ENCODE measurements around the gene MET. TPM values are rescaled to one million over a fixed set of nuclear protein-coding genes. Genes with fewer than 3 reads are reported as not detected.
"Not testable (repeated sequence)": the region's sequence is repeated elsewhere in the genome, so short reads cannot be mapped to it uniquely, and the experiment has no call there.

MET gene
- total RNA-seq, 4 donors from 2014 or later = 15.9 to 36.8 (median 28.7) TPM

- no peak for ATAC-seq
- DNase-seq = no peak
- in situ Hi-C loops (cut with MboI; ENCODE audit: low sequenced_read_pairs in 4 of 4) = loop anchor here in 1 of 4 donors (25.0 kb wide), 1 partner anchor 475 kb away; no protein-coding TSS in a partner anchor
- Histone ChIP-seq H3K36me3 (no peaks in the 10 kb centered on the region), H3K9me3 (no peaks in the 10 kb centered on the region), H3K27ac (no peak overlapping the region), H3K4me3 (no peak overlapping the region), H3K27me3 (no peaks in the 10 kb centered on the region), H3K4me1 (peaks cover 21% of the 10 kb centered on the region in 2 donors)
- intact Hi-C loops (cut with DNase I; ENCODE audit: low total_unique reads) = no loop called here
- TF ChIP-seq POLR2A (IDR thresholded peaks at IDR 0.05) = no peak
- no peak for TF ChIP-seq CTCF (IDR thresholded peaks at IDR 0.05 in 4 of 5, conservative IDR thresholded peaks at IDR 0.05 in 1 of 5)
These were observed 35.0 kb upstream of the MET start for GRCh38 chr7:116636997-116637396.

GRCh38 chr7:116638592-116638991, 33.4 kb upstream of the MET start:
- intact Hi-C loops (cut with DNase I; ENCODE audit: low total_unique reads); H3K27me3 ChIP-seq; H3K9me3 ChIP-seq; ATAC-seq; H3K4me1 ChIP-seq; H3K36me3 ChIP-seq; H3K27ac ChIP-seq; H3K4me3 ChIP-seq; DNase-seq: not testable (repeated sequence)
- in situ Hi-C loops (cut with MboI; ENCODE audit: low sequenced_read_pairs in 4 of 4) = loop anchor here in 1 of 4 donors (25.0 kb wide), 1 partner anchor 474 kb away; no protein-coding TSS in a partner anchor

- TF ChIP-seq POLR2A (IDR thresholded peaks at IDR 0.05) (no peak), CTCF (IDR thresholded peaks at IDR 0.05 in 4 of 5, conservative IDR thresholded peaks at IDR 0.05 in 1 of 5) (no peak)
- H3K4me3 ChIP-seq = no peak overlapping the region
- in situ Hi-C loops (cut with MboI; ENCODE audit: low sequenced_read_pairs in 4 of 4) = loop anchor here in 1 of 4 donors (25.0 kb wide), 1 partner anchor 471 kb away; no protein-coding TSS in a partner anchor
- peaks cover 9 to 10% of the 10 kb centered on the region in 2 donors for H3K4me1 ChIP-seq
- no peak overlapping the region for H3K27ac ChIP-seq
- no peaks in the 10 kb centered on the region for H3K36me3 ChIP-seq
- no peaks in the 10 kb centered on the region for H3K27me3 ChIP-seq
- DNase-seq = no peak
- H3K9me3 ChIP-seq = no peaks in the 10 kb centered on the region
- intact Hi-C loops (cut with DNase I; ENCODE audit: low total_unique reads) = no loop called here
- no peak for ATAC-seq
These were observed 30.3 kb upstream of the MET start for GRCh38 chr7:116641551-116642153.

GRCh38 chr7:116643148-116643547, 28.8 kb upstream of the MET start:
- H3K27me3 ChIP-seq; intact Hi-C loops (cut with DNase I; ENCODE audit: low total_unique reads); H3K9me3 ChIP-seq; H3K4me3 ChIP-seq; H3K27ac ChIP-seq; DNase-seq; H3K36me3 ChIP-seq: not testable (repeated sequence)
- ATAC-seq = peak; percentile 45 to 68
- in situ Hi-C loops (cut with MboI; ENCODE audit: low sequenced_read_pairs in 4 of 4) = loop anchor here in 1 of 4 donors (25.0 kb wide), 1 partner anchor 469 kb away; no protein-coding TSS in a partner anchor
- peaks cover 23% of the 10 kb centered on the region in 2 donors for H3K4me1 ChIP-seq

- ATAC-seq = peak in 1 of 2 donors; percentile 57
- H3K27ac ChIP-seq = peak overlapping the region; percentile 62 to 72 (median 68)
These were observed 27.4 kb upstream of the MET start for GRCh38 chr7:116644628-116645027.

GRCh38 chr7:116647290-116647689, 24.7 kb upstream of the MET start:
- intact Hi-C loops (cut with DNase I; ENCODE audit: low total_unique reads) = no loop called here
- peak; percentile 50 to 67 for ATAC-seq
- in situ Hi-C loops (cut with MboI; ENCODE audit: low sequenced_read_pairs in 4 of 4) = loop anchor here in 1 of 4 donors (25.0 kb wide), 1 partner anchor 465 kb away; no protein-coding TSS in a partner anchor
- no peak for TF ChIP-seq CTCF (IDR thresholded peaks at IDR 0.05 in 4 of 5, conservative IDR thresholded peaks at IDR 0.05 in 1 of 5)
- no peak for TF ChIP-seq POLR2A (IDR thresholded peaks at IDR 0.05)
- H3K4me3 ChIP-seq = no peak overlapping the region
- peaks cover 27 to 30% of the 10 kb centered on the region in 2 donors for H3K4me1 ChIP-seq
- no peaks in the 10 kb centered on the region for H3K27me3 ChIP-seq
- no peaks in the 10 kb centered on the region for H3K36me3 ChIP-seq
- no peak for DNase-seq
- H3K27ac ChIP-seq = peak overlapping the region in 3 of 4 donors; percentile 34 to 41 (median 35)
- no peaks in the 10 kb centered on the region for H3K9me3 ChIP-seq

More at GRCh38 chr7:116644628-116645027, 27.4 kb upstream of the MET start:
- H3K4me1 ChIP-seq = peaks cover 23% of the 10 kb centered on the region in 2 donors
- DNase-seq = no peak
- in situ Hi-C loops (cut with MboI; ENCODE audit: low sequenced_read_pairs in 4 of 4) = loop anchor here in 1 of 4 donors (25.0 kb wide), 1 partner anchor 468 kb away; no protein-coding TSS in a partner anchor
- no peaks in the 10 kb centered on the region for H3K27me3 ChIP-seq
- no peaks in the 10 kb centered on the region for H3K36me3 ChIP-seq
- no peaks in the 10 kb centered on the region for H3K9me3 ChIP-seq
- intact Hi-C loops (cut with DNase I; ENCODE audit: low total_unique reads) = no loop called here
- no peak overlapping the region for H3K4me3 ChIP-seq
- TF ChIP-seq POLR2A (IDR thresholded peaks at IDR 0.05) = no peak

Data from gastrocnemius medialis (tissue), 4 donors.